NCI-H1694 (cell line): ENCODE results near the gene CDR2.
"Not testable (repeated sequence)": the region's sequence is repeated elsewhere in the genome, so short reads cannot be mapped to it uniquely, and the experiment has no call there.

Source experiments
- DNase-seq: peaks from one replicate; lab custom pipeline; 2025; lab: John Stamatoyannopoulos, UW

The CDR2 gene

GRCh38 chr16:22352723-22353122 is 21.7 kb downstream of the CDR2 start:
- DNase-seq: no peak

DNA sequence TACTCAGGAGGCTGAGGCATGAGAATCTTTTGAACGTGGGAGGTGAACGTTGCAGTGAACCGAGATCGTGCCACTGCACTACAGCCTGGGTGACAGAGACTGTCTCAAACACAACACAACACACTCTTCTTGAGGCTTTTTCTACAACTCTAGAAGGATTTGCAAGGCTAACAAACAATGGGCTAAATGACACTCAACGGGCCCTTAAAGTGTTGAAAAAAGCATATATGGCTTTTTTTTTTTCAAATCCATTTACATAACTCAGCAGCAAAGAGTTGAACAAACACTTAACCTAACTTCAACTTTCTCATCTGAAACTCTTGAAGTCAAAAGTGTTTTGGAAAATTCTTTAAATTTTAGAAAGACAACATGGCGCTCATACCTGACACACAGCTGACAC is 22.3 kb downstream of the CDR2 start:
- DNase-seq: no peak

DNA sequence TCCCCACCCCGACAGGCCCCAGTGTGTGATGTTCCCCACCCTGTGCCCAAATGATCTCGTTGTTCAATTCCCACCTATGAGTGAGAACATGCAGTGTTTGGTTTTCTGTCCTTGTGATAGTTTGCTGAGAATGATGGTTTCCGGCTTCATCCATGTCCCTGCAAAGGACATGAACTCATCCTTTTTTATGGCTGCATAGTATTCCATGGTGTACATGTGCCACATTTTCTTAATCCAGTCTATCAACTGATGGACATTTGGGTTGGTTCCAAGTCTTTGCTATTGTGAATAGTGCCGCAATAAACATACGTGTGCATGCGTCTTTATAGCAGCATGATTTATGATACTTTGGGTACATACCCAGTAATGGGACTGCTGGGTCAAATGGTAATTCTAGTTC is 23.4 kb downstream of the CDR2 start:
- not testable (repeated sequence) for DNase-seq

GRCh38 chr16:22348291-22348690 is 26.1 kb downstream of the CDR2 start:
- no peak for DNase-seq

DNA sequence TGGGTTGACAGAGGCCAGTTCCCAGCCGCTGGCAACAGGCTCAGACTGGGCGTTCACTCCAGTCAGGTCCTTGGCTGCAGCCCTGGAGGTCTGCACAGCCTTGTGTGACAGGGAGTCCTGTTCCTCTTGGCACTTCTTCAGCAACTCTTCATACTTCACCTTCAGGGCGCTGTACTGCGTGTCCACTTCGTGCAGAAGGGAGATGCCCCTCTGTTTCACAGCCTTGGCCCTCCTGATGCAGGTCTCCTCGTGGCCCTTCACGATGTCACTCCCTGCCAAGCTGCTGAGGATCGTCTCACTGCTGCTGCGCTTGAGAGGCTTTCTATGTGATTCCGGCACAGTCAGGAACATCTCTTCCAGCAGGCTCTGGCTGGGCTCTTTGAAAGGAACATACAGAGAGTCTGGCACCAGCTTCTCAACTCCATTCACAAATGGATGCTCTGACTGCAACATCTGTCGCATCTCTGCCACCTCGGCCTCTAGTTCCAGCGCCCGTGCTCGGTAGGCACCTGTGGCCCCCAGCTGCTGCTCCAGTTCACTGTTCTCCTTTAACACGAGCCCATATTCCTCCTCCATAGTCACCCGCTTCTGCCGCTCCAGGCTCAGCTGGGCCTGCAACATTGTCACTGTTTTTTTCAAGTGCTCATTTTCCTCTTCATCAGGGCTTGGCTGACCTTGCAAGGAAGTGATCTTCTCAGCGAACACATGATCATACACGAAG is 27.2 kb downstream of the CDR2 start:
- DNase-seq: no peak

DNA sequence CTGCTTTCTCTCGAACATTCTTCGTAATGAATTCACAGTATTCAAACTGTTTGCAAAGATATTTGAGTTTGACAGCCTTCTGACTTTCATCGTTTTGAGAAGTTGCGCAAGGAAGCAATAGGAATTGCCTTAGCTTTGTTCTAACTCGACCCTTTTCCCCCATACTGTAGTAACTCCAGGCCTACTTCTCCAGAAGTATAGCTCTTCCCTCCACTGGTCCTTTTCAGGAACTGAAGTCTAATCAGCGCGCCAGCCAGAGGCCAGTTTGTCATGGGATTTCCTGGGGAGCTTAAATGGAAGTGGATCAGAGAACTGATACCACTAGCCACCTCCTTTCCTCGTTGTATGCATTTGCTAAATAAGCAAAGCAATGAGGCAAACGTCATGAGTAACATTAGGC is 27.9 kb downstream of the CDR2 start:
- DNase-seq: no peak

GRCh38 chr16:22342082-22342481 is 32.3 kb downstream of the CDR2 start:
- DNase-seq: no peak

- DNase-seq: no peak
Measured at GRCh38 chr16:22340945-22341344, 33.5 kb downstream of the CDR2 start.

GRCh38 chr16:22337849-22338635 is 36.4 kb downstream of the CDR2 start:
- no peak for DNase-seq

- DNase-seq: no peak
Measured at GRCh38 chr16:22337045-22337444, 37.4 kb downstream of the CDR2 start.

- DNase-seq: no peak
Measured at GRCh38 chr16:22336581-22336980, 37.8 kb downstream of the CDR2 start.

DNA sequence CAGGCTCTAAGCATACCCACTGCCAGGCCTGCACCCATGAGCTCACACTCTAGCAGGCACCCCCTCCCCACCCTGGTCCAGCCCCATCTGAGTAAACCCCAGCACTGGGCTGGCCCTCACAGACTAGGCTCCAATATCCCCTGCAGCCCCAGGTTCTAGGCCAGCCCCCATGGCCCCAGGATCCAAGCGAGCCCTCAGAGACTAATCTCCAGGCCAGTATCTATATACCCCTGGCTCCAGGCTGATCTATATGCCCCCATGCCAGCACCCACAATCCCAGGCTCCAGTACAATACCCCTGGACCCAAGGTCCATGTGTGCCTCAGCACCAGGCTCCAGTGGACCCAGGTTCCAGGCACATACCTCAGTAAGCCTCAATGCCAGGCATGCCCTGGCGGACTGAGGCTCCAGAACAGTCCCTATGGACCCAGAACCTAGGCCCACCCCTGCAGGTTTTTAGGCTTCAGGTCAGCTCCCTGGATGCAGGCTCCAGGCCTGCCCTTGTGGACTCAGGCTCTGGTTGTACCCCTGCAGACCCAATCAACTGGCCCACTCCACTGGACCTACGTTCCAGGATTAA is 38.7 kb downstream of the CDR2 start:
- no peak for DNase-seq

DNA sequence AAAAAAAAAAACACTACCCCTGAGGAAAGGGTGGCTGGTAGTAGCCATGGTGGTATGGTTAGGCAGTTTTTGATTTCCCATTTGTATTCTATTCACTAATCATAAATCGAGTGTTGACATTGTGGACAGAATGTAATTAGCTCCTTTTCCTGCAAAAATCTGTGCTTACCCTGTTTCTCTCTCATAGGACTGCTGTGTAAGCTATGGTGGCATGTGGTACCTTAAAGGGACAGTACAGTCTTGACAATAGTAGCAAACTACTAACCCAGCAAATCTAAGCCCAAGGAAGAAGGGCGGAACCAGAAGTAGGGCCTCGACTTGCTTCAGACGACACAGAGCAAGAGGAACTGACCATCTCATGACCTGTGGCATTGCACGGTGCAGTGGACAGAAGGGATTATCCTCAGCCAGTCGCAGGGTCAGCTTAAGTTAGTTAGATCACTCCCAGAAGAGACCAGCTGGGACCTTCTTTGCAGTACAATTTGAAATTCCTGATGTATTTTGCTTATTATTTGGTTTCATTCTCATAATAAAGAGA is 40.9 kb downstream of the CDR2 start:
- DNase-seq: no peak

DNA sequence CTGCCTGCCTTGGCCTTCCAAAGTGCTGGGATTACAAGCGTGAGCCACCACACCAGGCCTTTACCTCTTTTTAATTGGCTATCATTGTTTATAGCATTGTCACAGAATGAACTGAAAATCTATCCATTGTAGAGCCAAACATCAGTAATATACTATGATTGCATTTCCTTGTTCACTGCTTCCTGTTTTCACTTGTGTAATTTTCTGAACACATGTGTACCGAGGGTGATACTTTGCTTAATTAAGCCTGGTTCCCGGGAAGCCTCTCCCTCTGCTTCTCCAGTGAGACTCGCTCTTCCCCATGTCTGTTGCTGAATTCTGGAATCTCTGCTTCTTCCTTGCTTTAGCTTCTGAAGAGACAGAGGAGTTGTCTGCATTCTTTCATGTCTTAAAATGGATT is 44.1 kb downstream of the CDR2 start:
- no peak for DNase-seq

- no peak for DNase-seq
Measured at GRCh38 chr16:22329199-22329695, 45.2 kb downstream of the CDR2 start.

DNA sequence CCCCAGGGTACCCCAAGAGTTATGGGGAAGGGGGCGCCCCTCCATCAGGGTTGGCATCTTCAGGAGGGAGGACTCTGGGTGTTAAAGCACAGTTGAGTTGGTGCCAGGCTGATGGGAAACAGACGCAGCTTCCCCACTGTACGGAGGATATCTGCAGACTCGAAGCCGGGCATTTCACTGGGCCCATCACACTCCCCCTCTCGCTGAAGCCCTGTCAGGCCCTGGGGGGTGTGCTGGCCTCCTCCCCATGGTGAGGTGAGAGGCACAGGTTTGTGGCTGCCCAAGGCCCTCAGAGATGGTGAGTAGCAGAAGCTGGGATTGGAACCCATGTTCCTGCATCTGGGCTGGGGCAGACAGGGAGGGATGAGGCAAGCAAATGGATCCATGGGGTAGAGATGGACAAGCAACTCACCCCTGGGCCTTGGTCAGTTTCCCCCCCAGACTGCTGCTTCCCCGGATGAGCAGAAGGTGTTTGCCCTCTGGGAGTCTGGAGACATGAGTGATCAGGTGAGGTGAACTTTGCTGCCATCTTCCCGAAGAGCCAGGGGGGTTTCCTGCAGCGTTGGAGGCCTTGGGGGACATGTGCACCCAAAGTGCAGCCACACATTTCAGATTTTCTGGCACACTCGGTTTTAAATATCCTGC is 46.2 kb downstream of the CDR2 start:
- DNase-seq: no peak

DNA sequence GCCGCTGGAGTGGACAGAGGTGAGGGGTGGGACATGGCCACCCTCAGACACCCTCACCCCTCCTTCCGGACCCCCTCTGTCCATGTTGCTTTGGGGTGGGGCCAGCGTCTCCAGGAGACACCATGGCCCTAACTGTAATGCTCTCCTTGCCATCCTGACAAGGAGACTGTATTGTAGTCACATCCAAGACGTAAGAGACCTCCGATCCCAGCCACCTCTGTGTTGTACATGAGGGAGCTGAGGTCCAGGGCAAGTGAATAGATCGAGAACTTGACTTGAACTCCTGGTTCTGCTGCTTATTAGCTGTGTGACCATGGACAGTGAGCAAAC is 47.0 kb downstream of the CDR2 start:
- DNase-seq: no peak

DNA sequence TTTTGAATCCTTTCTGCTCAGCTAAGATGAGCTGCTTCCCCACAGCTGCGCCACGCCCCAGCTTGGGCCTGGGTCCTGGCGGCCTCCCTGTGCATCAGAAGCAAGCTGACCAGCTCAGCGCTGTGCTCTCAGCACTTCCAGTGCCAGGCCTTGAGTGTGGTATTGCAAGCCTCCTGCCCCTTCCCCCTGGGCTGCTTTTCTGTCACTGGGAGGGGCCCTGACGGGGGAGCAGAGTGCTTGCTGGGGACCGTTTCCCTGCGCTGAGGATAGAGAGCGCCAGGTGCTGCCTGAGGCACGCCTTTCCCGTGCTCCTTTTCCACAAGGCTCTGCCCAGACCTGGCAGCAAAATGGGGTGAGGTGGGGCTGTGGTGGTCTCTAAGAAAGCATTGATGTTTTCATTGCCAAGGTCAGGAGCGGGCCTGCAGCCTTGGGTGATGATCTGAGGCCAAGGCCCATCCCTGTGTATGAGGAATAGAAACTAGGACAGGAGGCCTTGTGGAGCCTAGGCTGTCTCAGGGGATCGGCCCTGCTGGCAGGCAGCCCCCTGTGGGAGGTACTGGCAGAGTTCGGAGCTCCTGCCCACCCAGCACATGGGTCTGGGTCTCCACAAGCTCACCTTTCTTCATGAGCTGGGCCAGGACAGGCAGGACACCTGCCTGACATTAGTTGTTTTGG is 47.5 kb downstream of the CDR2 start:
- no peak for DNase-seq

DNA sequence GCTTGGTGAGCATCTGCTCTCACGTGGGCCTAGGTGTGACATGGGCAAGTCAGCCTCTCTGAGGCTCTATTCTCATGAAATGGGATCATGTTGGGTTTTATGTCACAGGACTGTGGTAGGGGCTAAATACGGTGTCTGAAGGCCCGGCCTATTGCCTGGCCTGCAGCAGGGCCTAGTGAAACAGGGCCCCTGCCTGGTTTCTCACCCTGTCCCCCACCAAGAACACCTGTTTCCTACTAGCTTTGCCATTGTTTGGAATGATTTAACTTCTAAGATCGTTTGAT is 48.1 kb downstream of the CDR2 start:
- no peak for DNase-seq

GRCh38 chr16:22325598-22326368 is 48.6 kb downstream of the CDR2 start:
- DNase-seq: no peak
